ENCODE measurements around the gene OR2D3.

GRCh38 chr11:6925007-6925577, 4.3 kb downstream of the OR2D3 start:
- TF ChIP-seq CTCF (IDR thresholded peaks at IDR 0.05) (no peak), REST (IDR thresholded peaks at IDR 0.05; ENCODE audit: low read depth, low read length) (no peak), FOXJ3 (CRISPR knock-in tag; IDR thresholded peaks at IDR 0.05) (no peak), NFIC (IDR thresholded peaks at IDR 0.05; ENCODE audit: borderline replicate concordance) (no peak), RCOR1 (IDR thresholded peaks at IDR 0.05; ENCODE audit: low read length) (no peak), EP300 (IDR thresholded peaks at IDR 0.05; ENCODE audit: borderline replicate concordance in 1 of 2, low read depth in 1 of 2, low read length in 1 of 2) (no peak), CHD2 (IDR thresholded peaks at IDR 0.05; ENCODE audit: low read length, partially characterized antibody) (no peak), YY1 (IDR thresholded peaks at IDR 0.05; ENCODE audit: low read depth) (no peak), ELF1 (IDR thresholded peaks at IDR 0.05) (no peak), TAF1 (IDR thresholded peaks at IDR 0.05; ENCODE audit: borderline replicate concordance, low read depth, low read length) (no peak), GABPA (IDR thresholded peaks at IDR 0.05; ENCODE audit: low read depth) (no peak)
- TF ChIP-seq, protein P1, sequence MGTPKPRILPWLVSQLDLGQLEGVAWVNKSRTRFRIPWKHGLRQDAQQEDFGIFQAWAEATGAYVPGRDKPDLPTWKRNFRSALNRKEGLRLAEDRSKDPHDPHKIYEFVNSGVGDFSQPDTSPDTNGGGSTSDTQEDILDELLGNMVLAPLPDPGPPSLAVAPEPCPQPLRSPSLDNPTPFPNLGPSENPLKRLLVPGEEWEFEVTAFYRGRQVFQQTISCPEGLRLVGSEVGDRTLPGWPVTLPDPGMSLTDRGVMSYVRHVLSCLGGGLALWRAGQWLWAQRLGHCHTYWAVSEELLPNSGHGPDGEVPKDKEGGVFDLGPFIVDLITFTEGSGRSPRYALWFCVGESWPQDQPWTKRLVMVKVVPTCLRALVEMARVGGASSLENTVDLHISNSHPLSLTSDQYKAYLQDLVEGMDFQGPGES (IDR thresholded peaks at IDR 0.05; ENCODE audit: low read depth, low read length): no peak
- TF ChIP-seq, protein P2, sequence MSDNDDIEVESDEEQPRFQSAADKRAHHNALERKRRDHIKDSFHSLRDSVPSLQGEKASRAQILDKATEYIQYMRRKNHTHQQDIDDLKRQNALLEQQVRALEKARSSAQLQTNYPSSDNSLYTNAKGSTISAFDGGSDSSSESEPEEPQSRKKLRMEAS (IDR thresholded peaks at IDR 0.05; ENCODE audit: low read depth): no peak
- TF ChIP-seq, protein P3, sequence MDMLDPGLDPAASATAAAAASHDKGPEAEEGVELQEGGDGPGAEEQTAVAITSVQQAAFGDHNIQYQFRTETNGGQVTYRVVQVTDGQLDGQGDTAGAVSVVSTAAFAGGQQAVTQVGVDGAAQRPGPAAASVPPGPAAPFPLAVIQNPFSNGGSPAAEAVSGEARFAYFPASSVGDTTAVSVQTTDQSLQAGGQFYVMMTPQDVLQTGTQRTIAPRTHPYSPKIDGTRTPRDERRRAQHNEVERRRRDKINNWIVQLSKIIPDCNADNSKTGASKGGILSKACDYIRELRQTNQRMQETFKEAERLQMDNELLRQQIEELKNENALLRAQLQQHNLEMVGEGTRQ (IDR thresholded peaks at IDR 0.05; ENCODE audit: borderline replicate concordance, low read depth, low read length): no peak
